Vagina (tissue), 2 donors: Measurements from ENCODE around the gene PHKB. TPM values are rescaled to one million over a fixed set of nuclear protein-coding genes. Genes with fewer than 3 reads are reported as not detected.

ENCODE experiments used
- DNase-seq, 2 donors: peaks; one replicate each; pipeline ENCODE4 v3.0.0-alpha.2; 2017; ENCODE audit errors: extremely low spot score in 2 of 2
- H3K27ac ChIP-seq: fragments of 200-600 bp; sonication (generic); one replicate; pipeline ENCODE4 v1.5.1; 2019
- H3K27me3 ChIP-seq: fragments of 200-600 bp; sonication (generic); one replicate; pipeline ENCODE4 v1.5.1; 2019
- H3K36me3 ChIP-seq, 2 donors: fragments of 200-600 bp; sonication (generic); one replicate each; pipeline ENCODE4 v1.5.1; 2017 to 2019
- H3K4me1 ChIP-seq: fragments of 200-600 bp; sonication (generic); one replicate; pipeline ENCODE4 v1.5.1; 2019
- H3K4me3 ChIP-seq, 2 donors: fragments of 200-600 bp; sonication (generic); 1 replicate in 1 of 2; 2 replicates in 1 of 2; pipeline ENCODE4 v1.5.1; 2016 to 2019
- H3K9me3 ChIP-seq: fragments of 200-600 bp; sonication (generic); one replicate; pipeline ENCODE4 v1.5.1; 2019
- POLR2A ChIP-seq, 2 donors: fragments of 450-650 bp; IDR thresholded peaks; one replicate each; pipeline ENCODE4 v1.6.1; 2017; ENCODE audit warnings: antibody characterized with exemption in 2 of 2, mild to moderate bottlenecking in 2 of 2, moderate library complexity in 2 of 2
- POLR2AphosphoS5 ChIP-seq, 2 donors: sonication (generic); formaldehyde crosslinking; IDR thresholded peaks; one replicate each; pipeline ENCODE4 v1.9.0; 2017; ENCODE audit warnings: antibody characterized with exemption in 2 of 2, mild to moderate bottlenecking in 2 of 2, low read depth in 1 of 2; ENCODE audit not compliant: insufficient read depth in 1 of 2
- intact Hi-C: fragments of 100-400 bp; cut with DNase I; formaldehyde crosslinking; loops from one replicate; pipeline ENCODE4 v1.15.1; 2023
- total RNA-seq: library from RNA; depleted of rRNA; stranded (reverse); fragments of >200 nt; gene quantifications from one replicate; pipeline ENCODE4 v1.2.3, GENCODE V29; 2016
- TF ChIP-seq, protein P1 (sequence below), 3 experiments: fragments of 450-650 bp in 2 of 3; fragments of 200-600 bp in 1 of 3; sonication (generic) in 1 of 3; IDR thresholded peaks; one replicate each; pipeline ENCODE4 v1.5.1; 2017 to 2019; ENCODE audit warnings: antibody characterized with exemption in 3 of 3, mild to moderate bottlenecking in 2 of 3, moderate library complexity in 2 of 3

Gene PHKB
- total RNA-seq, 1 donor from 2014 or later, result 64.8 TPM

DNA sequence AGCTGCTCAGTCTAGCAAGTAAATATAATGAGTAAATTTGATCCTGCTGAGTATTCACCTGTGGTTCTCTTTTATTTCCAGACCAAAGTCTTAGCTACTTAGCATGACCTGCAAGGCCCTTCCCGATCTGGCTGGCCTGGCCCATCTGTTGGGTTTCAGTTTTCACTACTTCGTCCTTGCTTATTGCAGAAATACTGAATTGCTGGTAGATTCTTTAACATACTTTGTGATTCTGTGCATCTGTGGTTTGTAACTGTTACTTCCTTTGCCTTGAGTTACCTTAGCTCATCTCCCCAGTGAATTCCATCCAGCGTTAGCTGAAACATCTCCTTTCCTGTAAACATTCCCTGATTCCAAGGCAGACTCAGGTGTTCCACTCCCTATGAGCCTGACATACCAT is 131.1 kb downstream of the PHKB start:
- Histone ChIP-seq H3K4me1 (no peaks in the 10 kb centered on the region), H3K27me3 (no peaks in the 10 kb centered on the region), H3K36me3 (peaks cover 0 to 46% of the 10 kb centered on the region in 2 donors), H3K27ac (no peak overlapping the region), H3K4me3 (no peak overlapping the region), H3K9me3 (no peaks in the 10 kb centered on the region)
- DNase-seq, result no peak
- no peak for TF ChIP-seq POLR2A (IDR thresholded peaks at IDR 0.05)
- no peak for TF ChIP-seq POLR2AphosphoS5 (IDR thresholded peaks at IDR 0.05; ENCODE audit: insufficient read depth in 1 of 2, low read depth in 1 of 2)
- TF ChIP-seq, protein P1, sequence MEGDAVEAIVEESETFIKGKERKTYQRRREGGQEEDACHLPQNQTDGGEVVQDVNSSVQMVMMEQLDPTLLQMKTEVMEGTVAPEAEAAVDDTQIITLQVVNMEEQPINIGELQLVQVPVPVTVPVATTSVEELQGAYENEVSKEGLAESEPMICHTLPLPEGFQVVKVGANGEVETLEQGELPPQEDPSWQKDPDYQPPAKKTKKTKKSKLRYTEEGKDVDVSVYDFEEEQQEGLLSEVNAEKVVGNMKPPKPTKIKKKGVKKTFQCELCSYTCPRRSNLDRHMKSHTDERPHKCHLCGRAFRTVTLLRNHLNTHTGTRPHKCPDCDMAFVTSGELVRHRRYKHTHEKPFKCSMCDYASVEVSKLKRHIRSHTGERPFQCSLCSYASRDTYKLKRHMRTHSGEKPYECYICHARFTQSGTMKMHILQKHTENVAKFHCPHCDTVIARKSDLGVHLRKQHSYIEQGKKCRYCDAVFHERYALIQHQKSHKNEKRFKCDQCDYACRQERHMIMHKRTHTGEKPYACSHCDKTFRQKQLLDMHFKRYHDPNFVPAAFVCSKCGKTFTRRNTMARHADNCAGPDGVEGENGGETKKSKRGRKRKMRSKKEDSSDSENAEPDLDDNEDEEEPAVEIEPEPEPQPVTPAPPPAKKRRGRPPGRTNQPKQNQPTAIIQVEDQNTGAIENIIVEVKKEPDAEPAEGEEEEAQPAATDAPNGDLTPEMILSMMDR (IDR thresholded peaks at IDR 0.05), result no peak
- intact Hi-C loops, result no loop called here

DNA sequence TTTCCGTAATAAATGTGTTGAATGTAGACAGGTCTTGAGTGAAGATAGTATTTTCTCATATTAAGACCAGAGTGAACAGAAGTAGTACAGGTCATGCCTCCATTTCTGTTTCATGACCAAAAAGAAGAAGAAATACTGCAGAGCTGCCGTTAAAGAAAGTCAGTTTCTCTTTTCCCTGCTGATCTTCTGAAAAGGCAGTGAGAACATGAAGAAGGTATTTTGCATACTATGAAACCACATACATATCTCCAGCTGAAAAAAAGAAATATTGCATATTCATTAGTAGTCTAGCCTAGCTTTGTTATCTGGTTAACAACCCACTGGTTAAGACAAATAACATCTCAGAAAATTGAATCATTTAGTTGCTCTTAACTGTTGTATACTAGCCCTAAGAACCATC is 138.4 kb downstream of the PHKB start:
- DNase-seq, result no peak

DNA sequence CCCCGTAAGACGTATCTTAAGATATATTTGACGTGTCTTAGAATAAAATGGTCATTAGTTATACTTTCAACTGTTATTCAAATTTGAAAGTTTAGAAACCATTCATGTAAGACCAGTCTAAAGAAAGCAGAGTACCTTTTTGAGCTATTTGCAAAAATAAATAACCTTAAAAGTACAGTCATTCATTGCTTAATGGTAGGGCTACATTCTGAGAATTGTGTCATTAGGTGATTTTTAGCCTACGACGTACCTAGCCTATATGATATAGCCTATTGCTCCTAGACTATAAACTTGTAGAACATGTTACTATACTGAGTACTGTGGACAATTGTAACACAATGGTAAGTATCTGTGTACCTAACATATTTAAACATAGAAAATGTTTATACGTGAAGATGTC is 139.2 kb downstream of the PHKB start:
- DNase-seq, result no peak
- peaks cover 0 to 7% of the 10 kb centered on the region in 2 donors for H3K36me3 ChIP-seq

More for the DNA sequence above, 138.4 kb downstream of the PHKB start:
- Histone ChIP-seq H3K9me3 (no peaks in the 10 kb centered on the region), H3K4me3 (no peak overlapping the region), H3K27me3 (no peaks in the 10 kb centered on the region), H3K36me3 (peaks cover 0 to 8% of the 10 kb centered on the region in 2 donors), H3K27ac (no peak overlapping the region), H3K4me1 (no peaks in the 10 kb centered on the region)
- no peak for TF ChIP-seq POLR2AphosphoS5 (IDR thresholded peaks at IDR 0.05; ENCODE audit: insufficient read depth in 1 of 2, low read depth in 1 of 2)
- TF ChIP-seq POLR2A (IDR thresholded peaks at IDR 0.05), result no peak
- intact Hi-C loops, result no loop called here

DNA sequence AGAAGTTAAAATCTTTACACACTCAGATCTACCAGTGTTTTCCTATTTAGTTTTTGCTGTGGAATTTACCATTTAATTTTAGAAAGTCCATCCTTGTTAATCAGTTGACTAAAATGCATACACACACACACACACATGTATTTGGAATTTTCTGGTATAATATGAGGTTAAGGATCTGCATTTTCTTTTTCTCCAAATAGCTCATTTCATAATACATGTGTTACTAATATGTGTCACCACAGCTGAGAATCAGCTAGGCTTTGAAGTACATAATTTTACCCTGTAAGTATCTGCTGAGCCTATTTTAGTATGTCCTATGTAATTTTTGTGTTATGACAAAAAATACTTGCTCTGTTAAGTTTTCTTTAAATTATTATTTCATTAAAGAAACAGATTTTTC is 143.2 kb downstream of the PHKB start:
- peaks cover 0 to 7% of the 10 kb centered on the region in 2 donors for H3K36me3 ChIP-seq
- H3K27me3 ChIP-seq, result no peaks in the 10 kb centered on the region
- no peak for DNase-seq
- no peak overlapping the region for H3K27ac ChIP-seq
- H3K4me3 ChIP-seq, result no peak overlapping the region
- H3K4me1 ChIP-seq, result no peaks in the 10 kb centered on the region
- TF ChIP-seq POLR2A (IDR thresholded peaks at IDR 0.05) (no peak), POLR2AphosphoS5 (IDR thresholded peaks at IDR 0.05; ENCODE audit: insufficient read depth in 1 of 2, low read depth in 1 of 2) (no peak)
- TF ChIP-seq, protein P1 (IDR thresholded peaks at IDR 0.05), result no peak
- intact Hi-C loops, result no loop called here
- no peaks in the 10 kb centered on the region for H3K9me3 ChIP-seq

More for the DNA sequence above, 139.2 kb downstream of the PHKB start:
- Histone ChIP-seq H3K9me3 (no peaks in the 10 kb centered on the region), H3K27me3 (no peaks in the 10 kb centered on the region), H3K27ac (no peak overlapping the region), H3K4me3 (no peak overlapping the region), H3K4me1 (no peaks in the 10 kb centered on the region)
- intact Hi-C loops, result no loop called here
- no peak for TF ChIP-seq POLR2A (IDR thresholded peaks at IDR 0.05)
- TF ChIP-seq, protein P1 (IDR thresholded peaks at IDR 0.05), result no peak

DNA sequence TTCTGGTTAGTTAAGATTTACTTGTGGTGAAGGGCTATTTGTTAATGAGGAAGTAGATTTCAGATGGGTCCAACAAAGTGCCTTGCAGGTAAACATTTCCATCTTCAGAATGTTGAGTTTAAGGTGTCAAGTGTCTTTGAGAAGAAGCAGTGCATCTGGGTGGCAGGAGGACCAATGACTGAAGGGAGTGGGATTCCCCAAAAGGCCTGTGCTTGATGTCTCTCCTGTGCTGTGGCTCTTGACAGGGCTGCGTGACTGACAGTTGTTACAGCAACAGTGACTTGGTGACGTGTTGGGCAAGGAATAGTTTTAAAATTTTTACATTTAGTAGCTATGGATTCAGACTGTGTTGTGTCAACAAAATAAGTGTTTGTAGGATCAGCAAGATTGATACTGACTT is 149.9 kb downstream of the PHKB start:
- Histone ChIP-seq H3K36me3 (peaks cover 0 to 11% of the 10 kb centered on the region in 2 donors), H3K27me3 (no peaks in the 10 kb centered on the region), H3K27ac (no peak overlapping the region), H3K4me3 (no peak overlapping the region), H3K9me3 (no peaks in the 10 kb centered on the region), H3K4me1 (peaks cover 6% of the 10 kb centered on the region)
- DNase-seq, result no peak
- intact Hi-C loops, result no loop called here
- TF ChIP-seq POLR2A (IDR thresholded peaks at IDR 0.05) (no peak), POLR2AphosphoS5 (IDR thresholded peaks at IDR 0.05; ENCODE audit: insufficient read depth in 1 of 2, low read depth in 1 of 2) (no peak)
- TF ChIP-seq, protein P1 (IDR thresholded peaks at IDR 0.05), result no peak
